Activated CD4-positive, CD25-positive, alpha-beta regulatory T cell treated with anti-CD3 and anti-CD28 coated beads, Interleukin-2, amount 50 U/mL, for 72 hours (primary cell): Measurements from ENCODE around the gene CREB1.
"Not testable (repeated sequence)": the region's sequence is repeated elsewhere in the genome, so short reads cannot be mapped to it uniquely, and the experiment has no call there.

Source experiments
- DNase-seq: peaks from one replicate; pipeline ENCODE4 v3.0.0; 2021

The CREB1 gene

GRCh38 chr2:207529330-207530159, at the start of gene CREB1:
Gene CREB1, plus strand, starts transcription at chr2:207529962. Its CDS starts 25,674 bp downstream, at chr2:207555636.
- DNase-seq: peak; percentile 100

- DNase-seq: no peak
Observed at GRCh38 chr2:207480521-207481040, 49.2 kb upstream of the CREB1 start.

- no peak for DNase-seq
Observed at GRCh38 chr2:207481924-207482323, 47.8 kb upstream of the CREB1 start.

GRCh38 chr2:207482630-207483029, 47.1 kb upstream of the CREB1 start:
- DNase-seq: no peak

GRCh38 chr2:207483066-207483465, 46.7 kb upstream of the CREB1 start:
- DNase-seq: no peak

- no peak for DNase-seq
Observed at GRCh38 chr2:207483477-207483876, 46.3 kb upstream of the CREB1 start.

GRCh38 chr2:207484444-207485391, 45.0 kb upstream of the CREB1 start:
- no peak for DNase-seq

GRCh38 chr2:207487650-207488311, 42.0 kb upstream of the CREB1 start:
- no peak for DNase-seq

GRCh38 chr2:207489251-207489650, 40.5 kb upstream of the CREB1 start:
- DNase-seq: no peak

GRCh38 chr2:207490441-207490840, 39.3 kb upstream of the CREB1 start:
- DNase-seq: no peak

GRCh38 chr2:207491086-207491485, 38.7 kb upstream of the CREB1 start:
- DNase-seq: no peak

GRCh38 chr2:207491956-207492355, 37.8 kb upstream of the CREB1 start:
- DNase-seq: no peak

GRCh38 chr2:207492461-207492860, 37.3 kb upstream of the CREB1 start:
- no peak for DNase-seq

GRCh38 chr2:207494137-207494536, 35.6 kb upstream of the CREB1 start:
- DNase-seq: no peak

GRCh38 chr2:207496936-207497335, 32.8 kb upstream of the CREB1 start:
- not testable (repeated sequence) for DNase-seq

- DNase-seq: no peak
Observed at GRCh38 chr2:207497596-207497995, 32.2 kb upstream of the CREB1 start.

- no peak for DNase-seq
Observed at GRCh38 chr2:207498427-207498826, 31.3 kb upstream of the CREB1 start.

GRCh38 chr2:207499114-207499513, 30.6 kb upstream of the CREB1 start:
- no peak for DNase-seq

- DNase-seq: no peak
Observed at GRCh38 chr2:207501802-207502576, 27.8 kb upstream of the CREB1 start.

GRCh38 chr2:207502577-207503198, 27.1 kb upstream of the CREB1 start:
- DNase-seq: no peak

- DNase-seq: no peak
Observed at GRCh38 chr2:207503234-207503633, 26.5 kb upstream of the CREB1 start.
